AG09309 (cell line): ENCODE data around the gene NSG1.

Experiments used
- DNase-seq: peaks from one replicate; pipeline ENCODE4 v3.0.0-alpha.2; 2010; ENCODE audit warnings: low read depth
- H3K4me3 ChIP-seq: 2 replicates; pipeline ENCODE4 v1.5.1; 2011; ENCODE audit warnings: mild to moderate bottlenecking, low read depth, low read length, moderate library complexity; ENCODE audit not compliant: control insufficient read depth
- TF ChIP-seq, protein P1 (sequence below): IDR thresholded peaks from 2 replicates; pipeline ENCODE4 v1.5.1; 2011; ENCODE audit warnings: mild to moderate bottlenecking, low read depth, low read length, inconsistent platforms; ENCODE audit not compliant: insufficient read depth, control insufficient read depth; ENCODE audit errors: missing control alignments

The NSG1 gene

DNA sequence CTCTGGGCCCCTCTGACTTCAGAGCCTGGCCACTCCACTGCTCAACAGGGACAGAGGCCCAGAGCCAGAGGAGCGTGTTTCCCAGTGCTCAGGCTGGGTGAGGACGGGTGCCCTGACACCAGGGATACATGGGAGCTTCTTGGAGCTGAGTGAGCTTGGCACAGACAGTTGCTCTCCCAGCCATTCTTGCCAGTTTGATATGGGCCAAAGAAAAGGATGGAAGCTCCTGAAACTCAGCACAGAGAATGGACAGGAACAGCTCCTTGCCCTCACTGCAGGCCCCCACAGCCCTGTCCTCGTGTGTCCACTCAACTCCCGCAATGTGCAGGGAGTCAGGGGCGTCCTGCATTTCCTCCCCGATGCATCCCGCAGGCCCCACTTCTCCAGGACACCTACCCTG lies 38.8 kb downstream of the NSG1 start:
- no peak for DNase-seq
- TF ChIP-seq, protein P1, sequence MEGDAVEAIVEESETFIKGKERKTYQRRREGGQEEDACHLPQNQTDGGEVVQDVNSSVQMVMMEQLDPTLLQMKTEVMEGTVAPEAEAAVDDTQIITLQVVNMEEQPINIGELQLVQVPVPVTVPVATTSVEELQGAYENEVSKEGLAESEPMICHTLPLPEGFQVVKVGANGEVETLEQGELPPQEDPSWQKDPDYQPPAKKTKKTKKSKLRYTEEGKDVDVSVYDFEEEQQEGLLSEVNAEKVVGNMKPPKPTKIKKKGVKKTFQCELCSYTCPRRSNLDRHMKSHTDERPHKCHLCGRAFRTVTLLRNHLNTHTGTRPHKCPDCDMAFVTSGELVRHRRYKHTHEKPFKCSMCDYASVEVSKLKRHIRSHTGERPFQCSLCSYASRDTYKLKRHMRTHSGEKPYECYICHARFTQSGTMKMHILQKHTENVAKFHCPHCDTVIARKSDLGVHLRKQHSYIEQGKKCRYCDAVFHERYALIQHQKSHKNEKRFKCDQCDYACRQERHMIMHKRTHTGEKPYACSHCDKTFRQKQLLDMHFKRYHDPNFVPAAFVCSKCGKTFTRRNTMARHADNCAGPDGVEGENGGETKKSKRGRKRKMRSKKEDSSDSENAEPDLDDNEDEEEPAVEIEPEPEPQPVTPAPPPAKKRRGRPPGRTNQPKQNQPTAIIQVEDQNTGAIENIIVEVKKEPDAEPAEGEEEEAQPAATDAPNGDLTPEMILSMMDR = no peak
- H3K4me3 ChIP-seq = no peak overlapping the region

DNA sequence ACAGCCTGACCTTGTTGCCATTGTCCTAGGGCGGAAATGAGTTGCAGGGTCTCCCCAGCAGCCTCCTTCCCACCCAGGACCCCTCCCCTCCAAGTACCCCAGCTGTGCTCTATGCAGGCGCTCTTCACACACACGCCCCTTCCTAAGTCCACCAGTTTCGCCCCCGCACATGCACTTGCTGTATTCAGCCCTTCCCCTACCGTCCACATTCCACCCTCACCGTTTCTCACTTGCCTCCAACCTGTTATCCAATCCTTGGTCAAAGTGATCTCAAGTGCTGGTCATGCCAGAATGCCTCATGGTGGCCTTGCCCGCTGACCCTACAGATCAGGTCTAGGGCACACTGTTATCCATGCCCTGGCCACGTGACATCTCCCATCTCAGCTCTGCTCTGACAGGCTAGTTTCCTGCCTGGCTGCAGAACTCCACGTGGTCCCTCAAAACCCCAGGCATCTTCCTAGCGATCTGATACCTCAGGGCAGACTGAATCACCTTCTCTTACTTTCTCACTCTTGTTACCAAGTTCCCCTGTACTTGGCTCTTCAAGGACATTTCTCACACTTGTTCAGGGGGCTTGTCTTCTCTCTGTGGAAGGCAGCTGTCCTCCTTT lies 39.7 kb downstream of the NSG1 start:
- TF ChIP-seq, protein P1 = no peak
- no peak for DNase-seq
- H3K4me3 ChIP-seq = no peak overlapping the region

DNA sequence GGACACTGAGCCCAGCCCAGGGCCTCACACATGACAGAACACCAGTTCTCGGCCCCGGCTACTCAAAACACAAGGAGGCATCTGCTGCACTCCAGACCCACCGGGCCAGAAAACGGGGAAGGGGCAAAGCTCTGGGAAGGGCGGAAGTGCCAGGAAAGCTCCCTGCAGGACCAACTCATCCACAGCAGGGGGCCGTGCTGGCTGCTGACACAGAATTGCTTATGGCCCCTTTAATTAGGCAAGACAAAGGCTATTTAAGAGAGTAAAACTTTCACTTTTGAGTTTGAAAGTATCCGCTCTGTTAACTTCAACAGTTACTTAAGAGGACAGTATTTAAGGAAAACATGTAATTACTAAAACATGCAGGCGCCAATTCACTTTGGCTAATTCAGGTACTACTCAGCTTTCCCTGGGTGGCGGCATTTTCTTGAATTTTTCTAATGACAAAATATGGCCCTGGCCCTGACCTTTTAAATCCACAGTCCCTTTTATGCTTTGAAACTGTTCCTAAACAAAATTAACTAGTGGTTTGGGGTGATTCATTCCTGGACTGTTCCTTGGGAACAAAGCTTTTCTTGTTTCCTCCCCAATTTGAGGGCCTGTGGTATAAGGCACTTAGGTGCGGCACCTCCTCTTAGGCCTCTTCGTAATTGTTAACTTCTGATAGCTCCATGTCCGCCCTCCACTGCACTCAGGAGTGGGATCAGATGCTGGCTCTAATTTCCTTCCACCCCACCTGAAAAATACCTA lies 40.4 kb downstream of the NSG1 start:
- no peak for DNase-seq
- TF ChIP-seq, protein P1 = no peak
- no peak overlapping the region for H3K4me3 ChIP-seq

DNA sequence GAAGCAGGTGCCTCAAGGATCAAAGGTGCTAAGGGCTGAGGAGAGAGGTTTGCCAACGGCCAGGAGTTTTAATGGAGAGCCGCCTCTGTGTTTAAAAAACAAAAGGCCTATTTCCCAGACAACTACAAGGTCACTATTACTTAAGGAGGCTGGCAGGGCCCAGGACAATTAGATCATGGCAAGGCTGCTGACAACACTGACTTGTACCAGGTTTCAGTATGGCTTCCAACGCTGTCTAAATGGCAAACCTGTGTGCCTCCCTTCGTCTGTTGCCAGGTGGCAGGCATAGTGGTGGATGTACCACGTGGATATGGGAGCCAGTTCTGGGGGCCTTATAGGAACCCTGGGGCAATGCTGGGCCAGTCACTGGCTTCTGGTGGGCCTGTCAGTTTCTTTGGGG lies 41.0 kb downstream of the NSG1 start:
- DNase-seq = no peak

DNA sequence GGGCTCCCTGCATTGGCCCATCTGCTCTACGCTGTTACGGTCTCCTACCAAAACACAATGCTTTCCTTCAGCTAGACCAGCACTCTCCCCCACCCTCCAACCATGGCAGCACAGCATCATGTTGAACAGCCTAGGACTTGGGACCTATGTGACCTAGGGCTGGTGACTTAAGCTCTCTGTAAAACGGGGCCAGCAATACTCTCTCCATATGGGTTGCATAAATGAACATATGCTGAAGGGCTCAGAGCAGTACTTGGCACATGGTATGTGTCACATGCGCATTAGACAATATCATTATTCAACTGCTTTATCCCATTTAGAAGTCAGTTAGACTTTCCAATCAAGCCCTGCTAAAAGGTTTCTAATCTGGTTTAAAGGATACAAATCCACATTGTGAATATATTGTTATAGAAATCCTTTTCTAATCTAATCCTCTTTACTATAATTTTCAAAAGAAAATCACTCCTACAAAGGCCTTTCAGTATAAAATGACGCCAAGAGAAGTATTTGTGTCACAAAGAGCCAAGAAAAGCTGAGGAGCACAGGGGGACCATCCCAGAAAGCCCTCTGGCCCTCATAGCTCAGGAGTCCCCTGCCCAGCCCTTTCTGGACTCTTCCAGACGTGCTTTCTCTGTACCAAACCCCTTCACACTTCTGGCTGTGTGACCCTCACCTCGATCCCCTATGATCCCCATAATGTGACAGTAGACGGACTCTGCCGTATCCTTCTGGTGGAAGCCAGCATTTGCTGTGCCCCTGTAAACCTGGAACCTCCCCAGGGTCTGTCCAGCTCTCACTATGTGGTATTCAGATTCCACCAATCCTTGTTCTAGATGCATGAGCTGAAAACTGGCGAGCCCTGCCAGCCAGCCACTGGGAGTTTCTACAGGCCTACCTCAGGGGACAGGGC lies 42.3 kb downstream of the NSG1 start:
- no peak overlapping the region for H3K4me3 ChIP-seq
- no peak for DNase-seq
- TF ChIP-seq, protein P1 = no peak

More for the DNA sequence above, 41.0 kb downstream of the NSG1 start:
- H3K4me3 ChIP-seq = no peak overlapping the region
- TF ChIP-seq, protein P1 = no peak

DNA sequence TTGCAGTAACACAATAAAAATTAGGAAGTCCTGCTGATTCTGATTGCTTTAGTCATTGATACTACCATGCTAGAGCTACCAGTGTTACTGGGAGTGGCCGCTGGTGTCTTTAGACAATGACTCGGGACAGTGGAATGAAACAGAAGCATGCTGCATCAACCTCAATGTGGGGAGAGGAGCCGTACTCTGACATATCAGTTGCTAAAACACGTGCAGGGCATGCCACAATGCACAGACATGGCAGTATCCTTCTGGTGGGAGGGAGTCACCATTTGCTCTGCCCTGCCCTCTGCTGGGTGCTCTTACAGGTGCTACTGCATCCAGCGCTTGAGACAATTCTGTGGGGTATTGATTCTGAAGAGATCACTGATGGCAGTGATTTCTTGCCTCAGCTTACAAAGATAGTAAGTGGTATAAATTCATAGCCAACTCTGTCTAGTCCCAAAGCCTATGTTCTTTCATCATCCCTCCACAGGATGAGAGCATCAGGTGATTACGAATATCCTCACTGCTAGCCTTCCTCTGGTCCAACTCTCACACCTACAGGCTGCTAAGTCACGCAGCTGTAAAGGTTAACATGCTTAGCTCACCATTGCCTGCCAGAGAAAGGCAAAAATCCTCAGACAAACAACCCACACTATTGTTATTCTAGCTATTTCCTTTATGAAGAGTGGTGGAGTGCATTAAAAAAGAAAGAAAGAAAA lies 43.7 kb downstream of the NSG1 start:
- TF ChIP-seq, protein P1 = peak; percentile 80
- no peak overlapping the region for H3K4me3 ChIP-seq
- DNase-seq = peak; percentile 65
